OCI-LY3 (cell line): ENCODE data around the gene KL.

Source experiments
- H2AFZ ChIP-seq: fragments of 200-600, 300-600 bp; shearing (Covaris generic); 2 replicates; pipeline ENCODE4 v1.6.0; 2014; ENCODE audit warnings: antibody characterized with exemption, low read depth, low read length
- H3K27ac ChIP-seq: fragments of 200-600, 300-600 bp; sonication (generic); 2 replicates; pipeline ENCODE4 v1.5.1; 2014; ENCODE audit warnings: mild to moderate bottlenecking, low read length, moderate library complexity, mixed read lengths
- H3K27me3 ChIP-seq: fragments of 200-600, 300-600 bp; sonication (generic); 2 replicates; pipeline ENCODE4 v1.6.1; 2014; ENCODE audit warnings: low read depth, low read length, mixed read lengths
- H3K36me3 ChIP-seq: fragments of 200-600, 300-600 bp; sonication (generic); replicated peaks from 2 replicates; pipeline ENCODE3; 2014; ENCODE audit warnings: low read depth, low read length, mixed read lengths
- H3K4me1 ChIP-seq: fragments of 300-600, 200-600 bp; sonication (generic); 2 replicates; pipeline ENCODE4 v1.6.1; 2014; ENCODE audit warnings: low read length, mixed read lengths
- H3K4me2 ChIP-seq: fragments of 200-600, 300-600 bp; sonication (generic); 2 replicates; pipeline ENCODE4 v1.6.1; 2014; ENCODE audit warnings: low read length, mixed read lengths
- H3K4me3 ChIP-seq: fragments of 300-600, 200-600 bp; sonication (generic); 2 replicates; pipeline ENCODE4 v1.5.1; 2014; ENCODE audit warnings: antibody characterized with exemption, mild to moderate bottlenecking, low read length, moderate library complexity
- H3K79me2 ChIP-seq: fragments of 300-600, 200-600 bp; shearing (Covaris generic); 2 replicates; pipeline ENCODE4 v1.6.1; 2014; ENCODE audit warnings: mild to moderate bottlenecking, low read length, mixed read lengths
- H3K9ac ChIP-seq: fragments of 300-600, 200-600 bp; shearing (Covaris generic); 2 replicates; pipeline ENCODE4 v1.6.0; 2014; ENCODE audit warnings: mild to moderate bottlenecking, low read length, moderate library complexity
- H3K9me3 ChIP-seq: fragments of 200-600, 300-600 bp; shearing (Covaris generic); 2 replicates; pipeline ENCODE4 v1.6.1; 2014; ENCODE audit warnings: low read length, mixed read lengths; ENCODE audit not compliant: insufficient read depth
- H4K20me1 ChIP-seq: fragments of 200-600, 300-600 bp; sonication (generic); 2 replicates; pipeline ENCODE4 v1.6.1; 2016; ENCODE audit warnings: low read length, mixed read lengths; ENCODE audit not compliant: insufficient read depth
- EZH2phosphoT487 ChIP-seq: fragments of 200-600 bp; shearing (Covaris generic); IDR thresholded peaks from 2 replicates; pipeline ENCODE4 v1.6.1; 2018; ENCODE audit warnings: antibody characterized with exemption, mixed run types, low read depth
- TF ChIP-seq, protein P1 (sequence below): fragments of 200-600, 300-600 bp; sonication (generic); IDR thresholded peaks from 2 replicates; pipeline ENCODE4 v1.5.1; 2014; ENCODE audit warnings: antibody characterized with exemption, low read length, low read depth

KL gene

DNA sequence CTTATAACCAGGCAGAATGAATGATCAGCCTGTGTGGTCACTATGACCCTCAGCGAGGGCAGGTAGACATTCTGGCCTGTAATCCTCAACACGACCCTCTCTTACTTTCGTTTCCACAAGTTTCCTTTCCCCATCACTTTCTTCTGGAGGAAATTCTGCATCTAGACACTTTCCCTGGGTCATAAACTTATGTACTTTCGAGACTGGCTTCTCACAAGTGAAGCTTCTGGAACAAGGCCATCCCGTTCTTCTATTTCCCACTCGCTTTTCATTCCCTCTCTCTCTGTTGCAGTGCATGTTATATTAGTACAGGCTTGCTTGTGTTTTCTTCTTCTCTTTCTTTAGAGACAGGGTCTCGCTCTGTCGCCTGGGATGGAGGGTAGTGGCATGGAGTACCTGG, 23.1 kb upstream of the KL start:
- H2AFZ ChIP-seq: no peak overlapping the region
- no peak overlapping the region for H3K4me2 ChIP-seq
- H3K27me3 ChIP-seq: no peaks in the 10 kb centered on the region
- H3K4me3 ChIP-seq: no peak overlapping the region
- H3K36me3 ChIP-seq: no peaks in the 10 kb centered on the region
- no peak for TF ChIP-seq EZH2phosphoT487
- TF ChIP-seq, protein P1, sequence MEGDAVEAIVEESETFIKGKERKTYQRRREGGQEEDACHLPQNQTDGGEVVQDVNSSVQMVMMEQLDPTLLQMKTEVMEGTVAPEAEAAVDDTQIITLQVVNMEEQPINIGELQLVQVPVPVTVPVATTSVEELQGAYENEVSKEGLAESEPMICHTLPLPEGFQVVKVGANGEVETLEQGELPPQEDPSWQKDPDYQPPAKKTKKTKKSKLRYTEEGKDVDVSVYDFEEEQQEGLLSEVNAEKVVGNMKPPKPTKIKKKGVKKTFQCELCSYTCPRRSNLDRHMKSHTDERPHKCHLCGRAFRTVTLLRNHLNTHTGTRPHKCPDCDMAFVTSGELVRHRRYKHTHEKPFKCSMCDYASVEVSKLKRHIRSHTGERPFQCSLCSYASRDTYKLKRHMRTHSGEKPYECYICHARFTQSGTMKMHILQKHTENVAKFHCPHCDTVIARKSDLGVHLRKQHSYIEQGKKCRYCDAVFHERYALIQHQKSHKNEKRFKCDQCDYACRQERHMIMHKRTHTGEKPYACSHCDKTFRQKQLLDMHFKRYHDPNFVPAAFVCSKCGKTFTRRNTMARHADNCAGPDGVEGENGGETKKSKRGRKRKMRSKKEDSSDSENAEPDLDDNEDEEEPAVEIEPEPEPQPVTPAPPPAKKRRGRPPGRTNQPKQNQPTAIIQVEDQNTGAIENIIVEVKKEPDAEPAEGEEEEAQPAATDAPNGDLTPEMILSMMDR: no peak
- no peaks in the 10 kb centered on the region for H3K9me3 ChIP-seq
- H3K79me2 ChIP-seq: no peaks in the 10 kb centered on the region
- no peak overlapping the region for H3K9ac ChIP-seq
- no peaks in the 10 kb centered on the region for H4K20me1 ChIP-seq
- no peak overlapping the region for H3K27ac ChIP-seq
- peaks cover 14% of the 10 kb centered on the region for H3K4me1 ChIP-seq

DNA sequence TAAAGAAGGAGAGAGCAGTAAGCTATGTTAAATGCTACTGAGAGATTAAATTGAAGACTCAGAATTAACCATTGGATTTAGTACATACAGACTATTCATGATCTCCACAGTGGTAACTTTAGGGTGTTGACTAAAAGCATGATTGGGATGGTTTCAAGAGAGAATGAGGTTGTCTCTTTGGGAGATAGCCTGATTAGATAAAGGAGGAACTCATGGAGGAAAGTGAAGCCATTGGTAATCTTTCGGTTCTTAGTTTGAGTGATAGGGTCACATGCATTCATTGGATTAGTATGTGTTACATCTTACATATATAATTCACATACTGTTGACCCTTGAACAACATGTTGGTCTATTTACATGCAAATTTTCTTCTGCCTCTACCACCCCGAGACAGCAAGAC, 18.8 kb upstream of the KL start:
- no peak for TF ChIP-seq EZH2phosphoT487
- TF ChIP-seq, protein P1: no peak
- Histone ChIP-seq H3K9me3 (no peaks in the 10 kb centered on the region), H3K27ac (no peak overlapping the region), H3K9ac (no peak overlapping the region), H3K4me1 (no peaks in the 10 kb centered on the region), H3K79me2 (no peaks in the 10 kb centered on the region), H3K4me3 (no peak overlapping the region), H4K20me1 (no peaks in the 10 kb centered on the region), H3K27me3 (no peaks in the 10 kb centered on the region), H2AFZ (no peak overlapping the region), H3K36me3 (no peaks in the 10 kb centered on the region), H3K4me2 (no peak overlapping the region)

DNA sequence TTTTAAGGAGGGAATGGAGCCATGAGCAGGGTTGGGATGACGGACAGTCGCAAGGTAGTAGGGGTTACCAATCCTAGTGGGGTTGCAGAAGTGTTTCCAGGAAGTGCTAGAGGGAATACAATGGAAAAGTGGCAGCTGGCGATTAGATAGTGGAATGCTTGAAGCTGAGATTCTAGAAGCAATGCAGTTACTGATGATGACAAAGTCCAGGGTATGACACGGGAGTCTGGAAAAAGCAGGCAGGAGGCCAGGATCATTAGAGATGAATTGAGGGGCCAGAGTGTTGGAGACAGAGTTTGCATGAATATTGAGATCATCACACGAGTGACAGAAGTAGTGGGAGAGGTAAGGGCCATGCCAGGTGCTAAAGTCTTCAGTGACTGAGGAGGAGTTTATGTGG, 17.3 kb upstream of the KL start:
- no peaks in the 10 kb centered on the region for H3K4me1 ChIP-seq
- H3K36me3 ChIP-seq: no peaks in the 10 kb centered on the region
- H3K27ac ChIP-seq: no peak overlapping the region
- H3K27me3 ChIP-seq: no peaks in the 10 kb centered on the region
- H3K4me3 ChIP-seq: no peak overlapping the region
- H3K4me2 ChIP-seq: no peak overlapping the region
- no peaks in the 10 kb centered on the region for H3K79me2 ChIP-seq
- H3K9ac ChIP-seq: no peak overlapping the region
- H3K9me3 ChIP-seq: no peaks in the 10 kb centered on the region
- TF ChIP-seq EZH2phosphoT487: no peak
- TF ChIP-seq, protein P1: no peak
- no peak overlapping the region for H2AFZ ChIP-seq
- no peaks in the 10 kb centered on the region for H4K20me1 ChIP-seq

DNA sequence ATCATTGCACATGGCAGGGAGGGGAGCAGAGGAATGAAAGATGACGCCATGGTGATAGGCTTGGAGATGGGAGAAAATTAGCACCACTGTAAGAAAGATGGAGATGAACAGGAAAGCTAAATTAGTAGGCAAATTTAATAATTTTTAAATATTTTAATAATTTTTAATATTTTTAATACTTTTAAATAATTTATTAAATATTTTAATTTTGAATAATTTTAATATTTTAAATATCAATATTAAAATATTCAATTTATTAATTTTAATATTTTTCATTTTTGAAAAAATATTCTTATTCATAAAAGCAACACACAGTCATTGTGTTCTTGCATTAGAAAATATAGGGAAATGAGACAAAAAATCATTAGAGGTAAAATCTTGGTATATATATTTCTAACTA, 15.9 kb upstream of the KL start:
- no peaks in the 10 kb centered on the region for H3K4me1 ChIP-seq
- TF ChIP-seq, protein P1: no peak
- TF ChIP-seq EZH2phosphoT487: no peak

More for the DNA sequence above, 15.9 kb upstream of the KL start:
- H3K36me3 ChIP-seq: no peaks in the 10 kb centered on the region
- no peak overlapping the region for H3K4me2 ChIP-seq
- H3K27me3 ChIP-seq: no peaks in the 10 kb centered on the region
- no peak overlapping the region for H2AFZ ChIP-seq
- H3K27ac ChIP-seq: no peak overlapping the region
- no peaks in the 10 kb centered on the region for H3K9me3 ChIP-seq
- H3K79me2 ChIP-seq: no peaks in the 10 kb centered on the region
- no peak overlapping the region for H3K4me3 ChIP-seq
- H4K20me1 ChIP-seq: no peaks in the 10 kb centered on the region
- H3K9ac ChIP-seq: no peak overlapping the region
